Measurements from ENCODE around the gene ATAT1.

- TF ChIP-seq CTCF (IDR thresholded peaks at IDR 0.05) (no peak), POLR2A (IDR thresholded peaks at IDR 0.05) (no peak)
These were observed 35.7 kb upstream of the ATAT1 start for GRCh38 chr6:30591008-30591407.
